HG03064 (cell line): ENCODE data around the gene ENTPD3.

ENCODE experiments used
- ATAC-seq: cut with Tn5 transposase; IDR thresholded peaks from one replicate; pipeline ENCODE4 v1.9.1; 2021; ENCODE audit warnings: low read depth; ENCODE audit not compliant: unreplicated experiment

The ENTPD3 gene

GRCh38 chr3:40387001-40387894 lies at the start of gene ENTPD3:
Gene ENTPD3, plus strand, starts transcription at chr3:40387184. Its CDS starts 874 bp downstream, at chr3:40388058.
- ATAC-seq, result no peak

- ATAC-seq, result no peak
These were observed 47.1 kb upstream of the ENTPD3 start for GRCh38 chr3:40339871-40340270.

GRCh38 chr3:40340541-40341170 lies 46.3 kb upstream of the ENTPD3 start:
- ATAC-seq, result no peak

- ATAC-seq, result no peak
These were observed 45.3 kb upstream of the ENTPD3 start for GRCh38 chr3:40341671-40342070.

GRCh38 chr3:40350529-40350928 lies 36.5 kb upstream of the ENTPD3 start:
- no peak for ATAC-seq

- ATAC-seq, result no peak
These were observed 31.6 kb upstream of the ENTPD3 start for GRCh38 chr3:40355410-40355809.

- ATAC-seq, result no peak
These were observed 28.5 kb upstream of the ENTPD3 start for GRCh38 chr3:40358454-40358853.

- no peak for ATAC-seq
These were observed 23.3 kb upstream of the ENTPD3 start for GRCh38 chr3:40363674-40364073.

GRCh38 chr3:40366203-40367162 lies 20.5 kb upstream of the ENTPD3 start:
- ATAC-seq, result no peak

- ATAC-seq, result no peak
These were observed 17.3 kb upstream of the ENTPD3 start for GRCh38 chr3:40369716-40370115.

- ATAC-seq, result no peak
These were observed 9.2 kb upstream of the ENTPD3 start for GRCh38 chr3:40377822-40378221.

- no peak for ATAC-seq
These were observed 7.2 kb upstream of the ENTPD3 start for GRCh38 chr3:40379674-40380306.

GRCh38 chr3:40381904-40382616 lies 4.9 kb upstream of the ENTPD3 start:
- ATAC-seq, result no peak

- ATAC-seq, result no peak
These were observed 4.4 kb upstream of the ENTPD3 start for GRCh38 chr3:40382617-40382979.

- no peak for ATAC-seq
These were observed 771 bp upstream of the ENTPD3 start for GRCh38 chr3:40386213-40386612.

- no peak for ATAC-seq
These were observed 891 bp downstream of the ENTPD3 start for GRCh38 chr3:40387895-40388254.

- no peak for ATAC-seq
These were observed 9.4 kb downstream of the ENTPD3 start for GRCh38 chr3:40396406-40396805.

- no peak for ATAC-seq
These were observed 10.1 kb downstream of the ENTPD3 start for GRCh38 chr3:40397129-40397528.

- ATAC-seq, result no peak
These were observed 10.9 kb downstream of the ENTPD3 start for GRCh38 chr3:40397912-40398311.

- ATAC-seq, result no peak
These were observed 11.4 kb downstream of the ENTPD3 start for GRCh38 chr3:40398346-40398745.
